C4-2B (cell line): ENCODE results near the gene SLC2A13.
A peak's percentile ranks its signal among the peaks of the same experiment; 100 is the strongest.

Source experiments
- H3K27ac ChIP-seq: fragments of 450-650 bp; 2 replicates; pipeline ENCODE4 v1.5.1; 2017
- CTCF ChIP-seq: fragments of 450-650 bp; conservative IDR thresholded peaks from 2 replicates; pipeline ENCODE4 v1.5.1; 2017; ENCODE audit warnings: mild to moderate bottlenecking
- ZFX ChIP-seq: fragments of 450-650 bp; IDR thresholded peaks from 2 replicates; pipeline ENCODE4 v1.6.1; 2017

Gene SLC2A13

GRCh38 chr12:39958377-39958776 lies 147.5 kb downstream of the SLC2A13 start:
- H3K27ac ChIP-seq, result no peak overlapping the region
- TF ChIP-seq ZFX, result no peak
- peak; percentile 73 for TF ChIP-seq CTCF

GRCh38 chr12:39956725-39957124 lies 149.2 kb downstream of the SLC2A13 start:
- no peak overlapping the region for H3K27ac ChIP-seq
- TF ChIP-seq ZFX (no peak), CTCF (no peak)

- TF ChIP-seq ZFX, result no peak
- TF ChIP-seq CTCF, result no peak
These were observed 159.3 kb downstream of the SLC2A13 start for GRCh38 chr12:39946361-39947280.

GRCh38 chr12:39937119-39937518 lies 168.8 kb downstream of the SLC2A13 start:
- TF ChIP-seq ZFX, result no peak
- TF ChIP-seq CTCF, result no peak
- H3K27ac ChIP-seq, result no peak overlapping the region

More at GRCh38 chr12:39946361-39947280, 159.3 kb downstream of the SLC2A13 start:
- no peak overlapping the region for H3K27ac ChIP-seq

GRCh38 chr12:39935839-39936238 lies 170.0 kb downstream of the SLC2A13 start:
- no peak overlapping the region for H3K27ac ChIP-seq
- no peak for TF ChIP-seq ZFX
- no peak for TF ChIP-seq CTCF

- H3K27ac ChIP-seq, result no peak overlapping the region
- TF ChIP-seq CTCF (no peak), ZFX (no peak)
These were observed 170.6 kb downstream of the SLC2A13 start for GRCh38 chr12:39935275-39935674.

- H3K27ac ChIP-seq, result no peak overlapping the region
- TF ChIP-seq CTCF (no peak), ZFX (no peak)
These were observed 174.0 kb downstream of the SLC2A13 start for GRCh38 chr12:39931857-39932256.
